Kasumi-1 (cell line): Measurements from ENCODE around the gene CTSF.
A peak's percentile ranks its signal among the peaks of the same experiment; 100 is the strongest.
"Not testable (repeated sequence)": the region's sequence is repeated elsewhere in the genome, so short reads cannot be mapped to it uniquely, and the experiment has no call there.

Experiments used
- DNase-seq, 2 experiments: peaks; one replicate each; lab custom pipeline; 2025; lab: John Stamatoyannopoulos, UW

CTSF gene

DNA sequence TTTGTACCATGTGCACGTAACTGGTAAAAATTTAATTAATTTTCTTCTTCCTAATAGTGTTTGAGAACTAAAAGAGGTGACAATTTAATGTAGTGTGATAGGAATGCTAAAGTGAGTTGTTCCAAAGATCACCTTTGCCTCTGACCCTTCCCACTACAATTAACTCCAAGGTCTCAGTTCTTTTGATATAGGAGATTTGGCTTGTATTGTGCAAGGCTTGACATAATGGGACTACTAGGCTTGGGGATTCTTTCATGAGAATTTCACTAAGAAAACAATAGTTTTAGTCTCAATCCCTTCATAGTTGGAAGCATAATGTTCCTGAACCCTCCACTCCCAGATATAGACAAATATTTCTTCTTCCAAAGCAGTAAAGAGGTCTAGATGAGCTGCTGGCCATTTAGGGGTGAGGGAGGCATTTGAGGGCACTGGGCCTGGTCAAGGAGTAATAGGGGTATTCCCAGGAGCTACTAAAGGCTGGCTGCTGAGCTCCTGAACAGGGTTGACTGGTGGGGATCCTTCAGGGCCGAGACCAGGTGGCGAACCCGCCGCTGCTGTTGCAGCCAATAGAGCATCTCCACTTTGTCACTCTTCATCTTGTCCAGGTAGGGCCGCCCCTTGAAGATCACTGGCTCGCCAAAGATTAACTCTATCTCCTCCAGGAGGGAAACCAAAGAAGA is 21.7 kb upstream of the CTSF start:
- no peak for DNase-seq

DNA sequence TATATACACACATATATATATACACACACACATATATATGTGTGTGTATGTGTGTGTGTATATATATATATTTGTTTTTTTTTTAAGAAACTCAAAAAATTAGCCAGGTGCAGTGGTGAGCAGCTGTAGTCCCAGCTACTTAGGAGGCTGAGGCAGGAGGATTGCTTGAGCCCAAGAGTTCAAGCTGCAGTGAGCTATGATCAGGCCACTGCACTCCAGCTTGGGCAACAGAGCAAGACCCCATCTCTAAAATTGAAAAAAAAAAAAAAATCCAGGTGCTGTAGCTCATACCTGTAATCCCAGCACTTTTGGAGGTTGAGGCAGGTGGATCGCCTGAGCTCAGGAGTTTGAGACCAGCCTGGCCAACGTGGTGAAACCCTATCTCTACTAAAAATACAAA is 20.9 kb upstream of the CTSF start:
- not testable (repeated sequence) for DNase-seq

DNA sequence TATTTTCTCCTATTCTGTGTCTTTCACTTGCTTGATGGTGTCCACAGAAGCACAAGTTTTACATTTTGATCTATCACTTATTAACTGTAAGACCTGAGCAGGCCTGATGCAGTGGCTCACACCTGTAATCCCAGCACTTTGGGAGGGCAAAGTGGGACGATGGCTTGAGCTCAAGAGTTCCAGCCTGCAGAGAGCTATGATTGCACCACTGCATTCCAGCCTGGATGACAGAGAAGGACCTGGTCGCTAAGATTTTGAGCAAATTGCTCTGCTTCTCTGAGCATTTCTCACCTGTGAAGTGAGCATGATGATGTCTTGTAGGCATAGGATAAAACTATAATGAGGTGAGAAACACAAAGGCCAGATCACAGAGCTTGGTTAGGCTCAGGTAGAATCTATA is 17.7 kb upstream of the CTSF start:
- no peak for DNase-seq

DNA sequence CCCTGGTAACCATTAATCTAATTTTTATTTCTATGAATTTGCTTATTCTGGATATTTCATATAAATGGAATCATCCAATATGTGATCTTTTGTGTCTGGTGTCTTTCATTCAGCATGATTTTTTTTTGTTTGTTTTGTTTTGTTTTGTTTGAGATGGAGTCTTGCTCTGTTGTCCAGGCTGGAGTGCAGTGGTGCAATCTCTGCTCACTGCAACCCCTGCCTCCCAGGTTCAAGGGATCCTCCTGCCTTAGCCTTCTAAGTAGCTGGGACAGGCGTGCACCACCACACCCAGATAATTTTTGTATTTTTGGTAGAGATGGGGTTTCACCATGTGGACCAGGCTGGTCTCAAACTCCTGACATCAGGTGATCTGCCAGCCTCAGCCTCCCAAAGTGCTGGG is 17.0 kb upstream of the CTSF start:
- DNase-seq = not testable (repeated sequence)

GRCh38 chr11:66582565-66583147 is 14.2 kb upstream of the CTSF start:
- peak; percentile 14 to 21 for DNase-seq

DNA sequence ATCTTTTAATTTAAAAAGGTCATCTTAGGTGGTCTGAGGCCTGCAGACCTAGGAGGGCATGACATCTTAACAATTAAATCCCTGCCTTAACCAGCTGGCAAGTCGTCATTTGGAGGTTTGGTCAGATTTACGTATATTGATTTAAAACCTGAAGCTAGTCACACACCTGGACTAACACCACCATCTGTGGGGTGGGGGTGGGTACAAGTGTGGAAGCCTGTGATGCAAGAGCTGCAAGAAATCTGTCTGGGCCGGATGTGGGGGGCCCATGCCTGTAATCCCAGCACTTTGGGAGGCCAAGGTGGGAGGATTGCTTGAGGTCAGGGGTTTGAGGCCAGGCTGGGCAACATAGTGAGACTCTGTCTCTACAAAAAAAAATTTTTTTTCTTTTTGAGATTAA is 12.9 kb upstream of the CTSF start:
- no peak for DNase-seq

DNA sequence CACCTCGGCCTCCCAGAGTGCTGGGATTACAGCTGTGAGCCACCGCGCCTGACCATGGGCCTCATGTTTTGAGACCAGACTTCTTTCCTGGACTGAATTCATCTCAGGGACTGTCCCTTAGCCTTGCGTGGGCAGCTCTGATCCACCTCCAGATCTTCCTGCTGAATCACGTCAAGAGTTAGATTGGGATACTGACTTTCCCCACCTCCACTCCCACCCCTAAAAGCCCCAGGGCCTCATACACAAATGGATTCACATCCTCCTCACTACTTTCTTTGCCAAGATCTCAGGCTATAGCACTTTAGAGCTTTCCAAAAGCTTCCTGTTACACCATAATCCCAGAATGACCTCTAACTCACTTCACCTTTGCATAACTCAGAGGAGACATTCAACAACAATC is 12.4 kb upstream of the CTSF start:
- no peak for DNase-seq

DNA sequence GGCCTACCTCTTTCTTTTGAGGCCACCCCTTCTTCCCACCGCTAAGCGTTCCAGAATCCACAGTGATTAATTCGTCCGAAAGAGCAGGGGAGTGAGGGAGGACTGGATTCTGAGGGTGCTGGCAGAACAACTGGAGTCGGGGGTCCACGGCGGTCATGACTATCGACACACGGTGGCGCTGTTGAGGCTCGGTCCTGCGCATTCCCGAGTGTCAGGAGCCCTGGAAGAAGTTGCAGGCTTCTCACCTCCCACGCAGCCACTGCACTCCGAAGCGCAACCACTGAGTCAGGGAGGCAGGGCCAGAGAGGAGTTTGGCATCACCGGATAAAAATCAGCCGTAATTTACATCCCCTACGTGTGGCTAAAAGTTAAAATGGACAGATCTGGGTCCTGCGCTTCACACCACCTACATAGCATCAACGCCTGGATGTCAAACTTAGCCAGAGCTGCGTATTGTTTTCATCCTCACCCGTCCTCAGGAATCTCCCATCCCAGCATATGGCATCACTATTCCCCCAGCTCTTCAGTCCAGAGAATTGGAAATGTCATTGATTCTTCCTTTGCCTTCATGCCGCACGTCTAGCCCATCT is 10.7 kb upstream of the CTSF start:
- DNase-seq = peak; percentile 36 to 51

DNA sequence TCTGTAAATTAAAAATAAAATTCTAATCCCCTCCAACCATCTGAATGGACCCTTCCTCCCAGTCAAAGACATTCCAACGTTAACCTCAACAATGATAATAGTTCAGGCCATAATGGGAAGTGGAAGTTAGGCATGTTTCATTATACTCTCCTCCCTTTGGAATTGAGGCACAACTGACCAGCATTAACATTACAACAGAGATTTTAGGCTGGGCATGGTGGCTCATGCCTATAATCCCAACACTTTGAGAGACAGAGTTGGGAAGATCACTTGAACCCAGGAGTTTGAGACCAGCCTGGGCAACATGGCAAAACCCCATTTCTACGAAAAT is 2.4 kb upstream of the CTSF start:
- no peak for DNase-seq

GRCh38 chr11:66570079-66570849 is 1.9 kb upstream of the CTSF start:
- DNase-seq = no peak

DNA sequence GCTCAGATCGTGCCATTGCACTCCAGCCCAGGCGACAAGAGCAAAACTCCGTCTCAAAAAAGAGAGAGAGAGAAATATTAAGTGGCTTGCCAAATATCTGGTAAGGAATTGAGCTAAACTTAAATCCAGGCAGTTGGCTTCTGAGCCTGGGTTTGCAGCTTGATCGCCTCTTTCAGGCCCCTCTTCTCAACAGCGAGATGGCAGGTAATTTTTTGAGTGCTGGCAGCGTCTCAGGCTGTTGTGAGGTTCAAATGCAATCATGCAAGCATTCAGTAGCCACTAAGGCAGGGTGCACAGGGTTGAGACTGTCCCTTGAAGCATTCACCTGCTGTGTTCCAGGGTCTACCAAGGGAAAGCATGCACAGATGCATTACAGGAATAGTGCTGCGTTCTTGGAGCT is 670 bp upstream of the CTSF start:
- no peak for DNase-seq

- DNase-seq = no peak
Measured at GRCh38 chr11:66567787-66568123, 651 bp downstream of the CTSF start.

DNA sequence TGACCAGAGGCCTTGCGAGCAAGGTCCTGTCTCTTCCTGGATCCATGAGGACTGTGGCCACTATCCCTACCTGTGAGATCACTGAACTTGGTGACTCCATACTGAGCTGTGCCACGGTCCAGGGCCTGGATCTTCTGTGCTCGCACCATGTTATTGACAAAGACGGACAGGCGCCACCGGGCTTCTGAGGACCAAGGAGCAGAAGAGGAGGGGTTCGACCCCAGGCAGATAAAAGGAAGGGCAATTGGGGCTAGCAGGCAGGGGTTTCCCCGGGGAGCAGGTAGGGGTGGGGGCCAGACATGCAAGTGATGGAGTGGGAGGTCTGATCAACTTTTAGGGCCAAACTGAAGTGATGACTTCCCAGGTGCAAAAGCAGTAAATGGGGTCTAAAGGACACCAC is 2.2 kb downstream of the CTSF start:
- DNase-seq = no peak

DNA sequence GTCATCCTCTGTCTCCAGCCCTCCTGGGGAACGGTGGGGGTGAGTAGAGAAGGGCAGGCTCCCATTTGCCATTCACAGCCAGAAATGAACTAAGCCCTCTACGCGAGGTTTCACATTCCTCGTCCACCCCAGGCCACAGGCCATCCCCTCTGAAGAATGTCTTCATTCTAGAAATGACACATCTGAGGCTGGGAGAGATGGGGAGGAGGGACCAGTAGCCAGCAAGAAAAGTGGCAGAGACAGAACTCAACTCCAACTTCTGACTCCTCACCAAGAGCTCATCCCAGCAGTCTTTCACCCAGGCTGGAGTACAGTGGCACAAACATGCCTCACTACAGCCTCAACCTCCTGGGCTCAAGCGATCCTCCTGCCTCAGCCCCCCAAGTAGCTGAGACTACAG is 3.4 kb downstream of the CTSF start:
- DNase-seq = no peak

DNA sequence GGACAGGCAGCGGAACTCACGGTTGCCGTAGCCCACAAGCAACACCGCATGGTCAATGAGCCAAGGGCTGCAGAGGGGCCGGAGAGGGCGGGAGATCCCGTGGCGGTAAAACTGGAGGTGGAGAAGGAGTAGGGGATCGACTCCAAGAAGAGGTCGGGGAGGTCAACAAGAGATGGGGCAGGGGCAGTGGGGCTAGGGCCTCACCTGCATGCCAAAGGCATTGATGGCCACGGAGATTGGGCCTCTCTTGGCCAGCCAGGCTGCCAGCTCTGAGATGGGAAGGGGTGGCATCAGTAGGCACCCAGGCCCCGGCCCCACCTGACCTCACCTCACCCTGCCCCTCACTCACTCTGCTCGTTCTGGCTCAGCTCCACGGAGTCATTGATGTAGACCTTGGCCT is 3.9 kb downstream of the CTSF start:
- DNase-seq = no peak

DNA sequence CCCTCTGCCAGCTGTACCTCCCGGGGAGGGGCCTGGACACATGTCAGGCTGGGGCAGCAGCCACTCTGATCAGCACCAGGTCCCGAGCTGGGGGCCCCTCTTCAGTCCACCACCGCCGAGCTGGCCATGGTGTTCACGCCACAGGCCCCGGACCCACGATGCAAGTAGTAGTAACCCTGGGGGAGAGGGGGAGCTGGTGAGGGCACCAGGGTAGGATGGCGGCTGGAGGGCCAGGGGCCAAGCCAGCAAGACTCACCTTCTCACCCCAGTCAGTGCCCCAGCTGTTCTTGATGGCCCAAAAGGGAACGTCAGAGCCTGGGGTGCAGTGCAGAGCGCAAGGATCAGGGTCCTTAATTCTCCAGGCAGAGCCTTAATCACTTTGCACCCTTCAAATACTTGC is 4.6 kb downstream of the CTSF start:
- no peak for DNase-seq

DNA sequence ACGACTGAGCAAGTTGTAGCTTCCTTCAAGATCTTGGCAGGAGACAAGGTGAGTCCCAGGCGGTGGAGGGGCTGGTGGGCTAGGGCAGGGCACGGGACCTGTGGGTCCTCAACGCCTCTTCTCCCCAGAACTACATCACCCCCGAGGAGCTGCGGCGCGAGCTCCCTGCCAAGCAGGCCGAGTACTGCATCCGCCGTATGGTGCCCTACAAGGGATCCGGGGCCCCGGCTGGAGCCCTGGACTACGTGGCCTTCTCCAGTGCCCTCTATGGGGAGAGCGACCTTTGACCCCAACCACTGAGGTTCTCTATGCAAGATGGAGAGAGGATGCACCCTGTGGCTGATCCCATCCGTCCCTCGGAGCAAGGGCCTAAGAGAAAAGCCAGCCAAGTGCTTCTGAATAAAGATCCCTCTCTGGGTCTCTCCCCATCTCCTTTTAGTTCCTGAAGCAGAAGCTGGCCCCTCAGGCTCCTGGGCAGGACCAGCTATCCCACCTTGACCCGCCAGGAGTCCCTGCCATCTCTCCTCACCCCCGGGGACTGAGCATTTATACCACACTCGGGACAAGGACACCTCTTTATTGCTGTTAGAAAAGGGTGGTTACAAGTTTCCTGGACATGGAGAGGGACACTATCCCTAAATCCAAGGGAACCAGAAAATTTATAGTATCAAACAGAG is 5.4 kb downstream of the CTSF start:
- no peak for DNase-seq

DNA sequence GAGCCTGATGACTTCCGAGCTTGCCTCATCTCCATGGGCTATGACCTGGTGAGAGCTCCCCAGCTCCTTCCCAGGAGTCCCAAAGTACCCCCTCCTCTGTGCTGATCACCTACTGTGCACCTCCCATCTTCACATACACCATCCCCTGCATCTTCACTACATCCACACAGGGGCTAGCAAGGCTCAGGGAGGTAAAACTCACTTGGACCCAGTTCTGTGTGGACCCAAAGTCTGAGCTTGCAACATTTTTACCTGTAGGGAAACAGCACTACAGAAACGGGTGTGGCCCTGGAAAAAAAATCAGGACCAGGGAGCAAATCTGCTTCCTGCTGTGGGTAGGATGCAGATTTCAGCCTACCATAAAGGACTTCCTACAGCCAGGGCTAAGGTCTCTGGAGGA is 6.1 kb downstream of the CTSF start:
- DNase-seq = no peak

DNA sequence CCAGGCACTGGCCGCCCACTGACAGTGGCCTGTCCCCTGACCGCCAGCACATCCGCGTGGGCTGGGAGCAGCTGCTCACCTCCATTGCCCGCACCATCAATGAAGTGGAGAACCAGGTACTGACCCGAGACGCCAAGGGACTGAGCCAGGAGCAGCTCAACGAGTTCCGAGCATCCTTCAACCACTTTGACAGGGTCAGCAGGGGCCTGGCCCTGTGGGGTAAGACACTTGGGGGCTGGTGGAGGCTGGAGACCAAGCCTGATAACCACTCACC is 6.5 kb downstream of the CTSF start:
- DNase-seq = no peak

- DNase-seq = no peak
Measured at GRCh38 chr11:66561178-66561974, 7.0 kb downstream of the CTSF start.

GRCh38 chr11:66559866-66560676 is 8.3 kb downstream of the CTSF start:
- no peak for DNase-seq
